ENCODE data around the gene TRO.

Gene TRO

DNA sequence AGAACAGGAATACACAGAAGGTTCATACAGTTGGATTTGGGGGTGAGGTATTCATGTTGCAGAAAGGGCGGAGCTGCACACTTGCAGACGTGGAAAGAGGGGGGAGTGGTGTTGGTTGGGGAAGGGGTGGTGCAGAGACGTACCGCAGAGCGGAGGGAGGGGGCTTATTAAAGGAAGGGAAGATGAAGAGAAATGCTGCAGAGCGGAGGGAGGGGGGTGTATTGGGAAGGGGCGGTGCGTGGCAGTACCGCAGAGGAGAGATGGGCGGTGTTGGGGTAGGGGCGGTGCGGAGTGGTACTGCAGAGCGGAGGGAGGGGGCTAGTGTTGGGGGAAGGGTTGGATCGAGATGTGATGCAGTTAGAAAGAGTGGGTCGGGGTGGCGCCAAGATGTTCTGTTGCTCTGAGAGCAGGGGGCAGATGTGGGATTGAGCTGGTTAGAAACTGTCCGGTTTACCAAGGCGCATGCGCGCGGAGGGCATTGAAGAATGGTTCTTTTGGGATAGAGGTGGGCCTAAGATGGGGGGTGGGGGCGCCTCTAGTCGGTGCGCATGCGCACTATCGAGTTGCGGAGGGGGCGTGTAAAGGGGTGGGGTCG, 900 bp downstream of the TRO start:
- TF ChIP-seq, protein P1, sequence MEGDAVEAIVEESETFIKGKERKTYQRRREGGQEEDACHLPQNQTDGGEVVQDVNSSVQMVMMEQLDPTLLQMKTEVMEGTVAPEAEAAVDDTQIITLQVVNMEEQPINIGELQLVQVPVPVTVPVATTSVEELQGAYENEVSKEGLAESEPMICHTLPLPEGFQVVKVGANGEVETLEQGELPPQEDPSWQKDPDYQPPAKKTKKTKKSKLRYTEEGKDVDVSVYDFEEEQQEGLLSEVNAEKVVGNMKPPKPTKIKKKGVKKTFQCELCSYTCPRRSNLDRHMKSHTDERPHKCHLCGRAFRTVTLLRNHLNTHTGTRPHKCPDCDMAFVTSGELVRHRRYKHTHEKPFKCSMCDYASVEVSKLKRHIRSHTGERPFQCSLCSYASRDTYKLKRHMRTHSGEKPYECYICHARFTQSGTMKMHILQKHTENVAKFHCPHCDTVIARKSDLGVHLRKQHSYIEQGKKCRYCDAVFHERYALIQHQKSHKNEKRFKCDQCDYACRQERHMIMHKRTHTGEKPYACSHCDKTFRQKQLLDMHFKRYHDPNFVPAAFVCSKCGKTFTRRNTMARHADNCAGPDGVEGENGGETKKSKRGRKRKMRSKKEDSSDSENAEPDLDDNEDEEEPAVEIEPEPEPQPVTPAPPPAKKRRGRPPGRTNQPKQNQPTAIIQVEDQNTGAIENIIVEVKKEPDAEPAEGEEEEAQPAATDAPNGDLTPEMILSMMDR (IDR thresholded peaks at IDR 0.05; ENCODE audit: low read depth, low read length, missing control alignments): no peak
- DNase-seq (ENCODE audit: low read depth): peak; percentile 38
- in situ Hi-C loops (cut with HindIII; ENCODE audit: low sequenced_read_pairs): no loop called here
- H3K4me3 ChIP-seq (ENCODE audit: low read depth, low read length): peak overlapping the region; percentile 80

DNA sequence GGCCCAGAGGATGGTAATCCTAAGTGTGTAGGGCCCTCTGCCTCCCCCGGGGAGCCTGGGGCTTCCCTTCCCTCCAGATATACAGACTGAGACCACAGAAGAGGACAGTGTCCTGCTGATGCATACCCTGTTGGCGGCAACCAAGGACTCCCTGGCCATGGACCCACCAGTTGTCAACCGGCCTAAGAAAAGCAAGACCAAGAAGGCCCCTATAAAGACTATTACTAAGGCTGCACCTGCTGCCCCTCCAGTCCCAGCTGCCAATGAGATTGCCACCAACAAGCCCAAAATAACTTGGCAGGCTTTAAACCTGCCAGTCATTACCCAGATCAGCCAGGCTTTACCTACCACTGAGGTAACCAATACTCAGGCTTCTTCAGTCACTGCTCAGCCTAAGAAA, 1.9 kb downstream of the TRO start:
- H3K4me3 ChIP-seq (ENCODE audit: low read depth, low read length): no peak overlapping the region
- TF ChIP-seq, protein P1 (IDR thresholded peaks at IDR 0.05; ENCODE audit: low read depth, low read length, missing control alignments): no peak
- no peak for DNase-seq (ENCODE audit: low read depth)
- in situ Hi-C loops (cut with HindIII; ENCODE audit: low sequenced_read_pairs): no loop called here

DNA sequence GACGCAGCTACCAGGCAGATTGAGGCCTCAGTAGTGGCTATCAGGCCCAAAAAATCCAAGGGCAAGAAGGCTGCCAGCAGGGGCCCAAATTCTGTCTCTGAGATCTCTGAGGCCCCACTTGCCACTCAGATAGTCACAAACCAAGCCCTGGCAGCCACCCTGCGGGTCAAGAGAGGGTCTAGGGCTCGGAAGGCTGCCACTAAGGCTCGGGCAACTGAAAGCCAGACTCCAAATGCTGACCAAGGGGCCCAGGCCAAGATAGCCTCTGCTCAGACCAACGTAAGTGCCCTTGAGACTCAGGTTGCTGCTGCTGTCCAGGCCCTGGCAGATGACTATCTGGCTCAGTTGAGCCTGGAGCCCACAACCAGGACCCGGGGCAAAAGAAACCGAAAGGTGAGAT, 2.8 kb downstream of the TRO start:
- in situ Hi-C loops (cut with HindIII; ENCODE audit: low sequenced_read_pairs): no loop called here
- DNase-seq (ENCODE audit: low read depth): no peak
- TF ChIP-seq, protein P1 (IDR thresholded peaks at IDR 0.05; ENCODE audit: low read depth, low read length, missing control alignments): no peak
- no peak overlapping the region for H3K4me3 ChIP-seq (ENCODE audit: low read depth, low read length)

- in situ Hi-C loops (cut with HindIII; ENCODE audit: low sequenced_read_pairs): loop anchor here (5.0 kb wide), 1 partner anchor 90 kb away; no protein-coding TSS in a partner anchor
- TF ChIP-seq, protein P1 (IDR thresholded peaks at IDR 0.05; ENCODE audit: low read depth, low read length, missing control alignments): no peak
These were observed 6.4 kb downstream of the TRO start for GRCh38 chrX:54926978-54927377.

DNA sequence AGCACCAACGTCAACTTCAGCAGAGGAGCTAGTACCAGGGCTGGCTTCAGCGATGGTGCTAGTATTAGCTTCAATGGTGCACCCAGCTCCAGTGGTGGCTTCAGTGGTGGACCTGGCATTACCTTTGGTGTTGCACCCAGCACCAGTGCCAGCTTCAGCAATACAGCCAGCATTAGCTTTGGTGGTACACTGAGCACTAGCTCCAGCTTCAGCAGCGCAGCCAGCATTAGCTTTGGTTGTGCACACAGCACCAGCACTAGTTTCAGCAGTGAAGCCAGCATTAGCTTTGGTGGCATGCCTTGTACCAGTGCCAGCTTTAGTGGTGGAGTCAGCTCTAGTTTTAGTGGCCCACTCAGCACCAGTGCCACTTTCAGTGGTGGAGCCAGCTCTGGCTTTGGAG, 8.3 kb downstream of the TRO start:
- no peak overlapping the region for H3K4me3 ChIP-seq (ENCODE audit: low read depth, low read length)
- TF ChIP-seq, protein P1 (IDR thresholded peaks at IDR 0.05; ENCODE audit: low read depth, low read length, missing control alignments): no peak
- DNase-seq (ENCODE audit: low read depth): no peak
- in situ Hi-C loops (cut with HindIII; ENCODE audit: low sequenced_read_pairs): loop anchor here (5.0 kb wide), 1 partner anchor 88 kb away; no protein-coding TSS in a partner anchor

More at GRCh38 chrX:54926978-54927377, 6.4 kb downstream of the TRO start:
- DNase-seq (ENCODE audit: low read depth): no peak
- H3K4me3 ChIP-seq (ENCODE audit: low read depth, low read length): no peak overlapping the region

DNA sequence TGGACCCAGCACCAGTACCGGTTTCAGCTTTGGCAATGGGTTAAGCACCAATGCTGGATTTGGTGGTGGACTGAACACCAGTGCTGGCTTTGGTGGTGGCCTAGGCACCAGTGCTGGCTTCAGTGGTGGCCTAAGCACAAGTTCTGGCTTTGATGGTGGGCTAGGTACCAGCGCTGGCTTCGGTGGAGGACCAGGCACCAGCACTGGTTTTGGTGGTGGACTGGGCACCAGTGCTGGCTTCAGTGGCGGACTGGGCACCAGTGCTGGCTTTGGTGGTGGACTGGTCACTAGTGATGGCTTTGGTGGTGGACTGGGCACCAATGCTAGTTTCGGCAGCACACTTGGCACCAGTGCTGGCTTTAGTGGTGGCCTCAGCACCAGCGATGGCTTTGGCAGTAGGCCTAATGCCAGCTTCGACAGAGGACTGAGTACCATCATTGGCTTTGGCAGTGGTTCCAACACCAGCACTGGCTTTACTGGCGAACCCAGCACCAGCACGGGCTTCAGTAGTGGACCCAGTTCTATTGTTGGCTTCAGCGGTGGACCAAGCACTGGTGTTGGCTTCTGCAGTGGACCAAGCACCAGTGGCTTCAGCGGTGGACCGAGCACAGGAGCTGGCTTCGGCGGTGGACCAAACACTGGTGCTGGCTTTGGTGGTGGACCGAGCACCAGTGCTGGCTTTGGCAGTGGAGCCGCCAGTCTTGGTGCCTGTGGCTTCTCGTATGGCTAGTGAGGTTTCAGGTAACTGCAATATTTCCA, 9.8 kb downstream of the TRO start:
- TF ChIP-seq, protein P1 (IDR thresholded peaks at IDR 0.05; ENCODE audit: low read depth, low read length, missing control alignments): no peak
- no peak for DNase-seq (ENCODE audit: low read depth)
- H3K4me3 ChIP-seq (ENCODE audit: low read depth, low read length): no peak overlapping the region
- in situ Hi-C loops (cut with HindIII; ENCODE audit: low sequenced_read_pairs): no loop called here

Data from astrocyte of the cerebellum (primary cell).